Epithelial cell of proximal tubule (primary cell): ENCODE results near the gene ELP1. TPM values are rescaled to one million over a fixed set of nuclear protein-coding genes. Genes with fewer than 3 reads are reported as not detected.

Experiments used
- DNase-seq: peaks from one replicate; pipeline ENCODE4 v3.0.0-alpha.2; 2011; ENCODE audit warnings: low read depth
- H3K4me3 ChIP-seq: 2 replicates; pipeline ENCODE4 v1.5.1; 2011; ENCODE audit warnings: low read depth, mild to moderate bottlenecking, low read length
- total RNA-seq: library from RNA; depleted of rRNA; stranded (reverse); fragments of >200 nt; gene quantifications from 2 replicates; pipeline ENCODE4 v1.2.3, GENCODE V29; 2015
- TF ChIP-seq, protein P1 (sequence below): conservative IDR thresholded peaks from 2 replicates; pipeline ENCODE4 v1.5.1; 2012; ENCODE audit warnings: low read depth, mild to moderate bottlenecking, low read length

The ELP1 gene
- total RNA-seq, 1 donor from 2014 or later: 19.8 TPM

GRCh38 chr9:108882052-108882888, 51.7 kb downstream of the ELP1 start:
- no peak overlapping the region for H3K4me3 ChIP-seq
- TF ChIP-seq, protein P1, sequence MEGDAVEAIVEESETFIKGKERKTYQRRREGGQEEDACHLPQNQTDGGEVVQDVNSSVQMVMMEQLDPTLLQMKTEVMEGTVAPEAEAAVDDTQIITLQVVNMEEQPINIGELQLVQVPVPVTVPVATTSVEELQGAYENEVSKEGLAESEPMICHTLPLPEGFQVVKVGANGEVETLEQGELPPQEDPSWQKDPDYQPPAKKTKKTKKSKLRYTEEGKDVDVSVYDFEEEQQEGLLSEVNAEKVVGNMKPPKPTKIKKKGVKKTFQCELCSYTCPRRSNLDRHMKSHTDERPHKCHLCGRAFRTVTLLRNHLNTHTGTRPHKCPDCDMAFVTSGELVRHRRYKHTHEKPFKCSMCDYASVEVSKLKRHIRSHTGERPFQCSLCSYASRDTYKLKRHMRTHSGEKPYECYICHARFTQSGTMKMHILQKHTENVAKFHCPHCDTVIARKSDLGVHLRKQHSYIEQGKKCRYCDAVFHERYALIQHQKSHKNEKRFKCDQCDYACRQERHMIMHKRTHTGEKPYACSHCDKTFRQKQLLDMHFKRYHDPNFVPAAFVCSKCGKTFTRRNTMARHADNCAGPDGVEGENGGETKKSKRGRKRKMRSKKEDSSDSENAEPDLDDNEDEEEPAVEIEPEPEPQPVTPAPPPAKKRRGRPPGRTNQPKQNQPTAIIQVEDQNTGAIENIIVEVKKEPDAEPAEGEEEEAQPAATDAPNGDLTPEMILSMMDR: no peak
- no peak for DNase-seq

GRCh38 chr9:108880738-108881316, 53.1 kb downstream of the ELP1 start:
- TF ChIP-seq, protein P1: no peak
- H3K4me3 ChIP-seq: no peak overlapping the region
- DNase-seq: no peak

- no peak for DNase-seq
Observed at GRCh38 chr9:108877524-108877923, 56.4 kb downstream of the ELP1 start.

GRCh38 chr9:108876425-108876824, 57.5 kb downstream of the ELP1 start:
- no peak overlapping the region for H3K4me3 ChIP-seq
- DNase-seq: no peak
- TF ChIP-seq, protein P1: no peak

More at GRCh38 chr9:108877524-108877923, 56.4 kb downstream of the ELP1 start:
- TF ChIP-seq, protein P1: no peak
- H3K4me3 ChIP-seq: no peak overlapping the region

GRCh38 chr9:108874058-108874788, 59.7 kb downstream of the ELP1 start:
- DNase-seq: no peak
- TF ChIP-seq, protein P1: no peak
- no peak overlapping the region for H3K4me3 ChIP-seq

GRCh38 chr9:108869092-108869725, 64.7 kb downstream of the ELP1 start:
- TF ChIP-seq, protein P1: no peak
- DNase-seq: peak; percentile 40
- H3K4me3 ChIP-seq: no peak overlapping the region
